NCI-H2029 treated with DMSO at 0.1 percent for 48 hours (cell line): ENCODE measurements around the gene OSBPL10.
"Not testable (repeated sequence)": the region's sequence is repeated elsewhere in the genome, so short reads cannot be mapped to it uniquely, and the experiment has no call there.

ENCODE experiments used
- DNase-seq: peaks from one replicate; lab custom pipeline; 2025; lab: John Stamatoyannopoulos, UW

The OSBPL10 gene

DNA sequence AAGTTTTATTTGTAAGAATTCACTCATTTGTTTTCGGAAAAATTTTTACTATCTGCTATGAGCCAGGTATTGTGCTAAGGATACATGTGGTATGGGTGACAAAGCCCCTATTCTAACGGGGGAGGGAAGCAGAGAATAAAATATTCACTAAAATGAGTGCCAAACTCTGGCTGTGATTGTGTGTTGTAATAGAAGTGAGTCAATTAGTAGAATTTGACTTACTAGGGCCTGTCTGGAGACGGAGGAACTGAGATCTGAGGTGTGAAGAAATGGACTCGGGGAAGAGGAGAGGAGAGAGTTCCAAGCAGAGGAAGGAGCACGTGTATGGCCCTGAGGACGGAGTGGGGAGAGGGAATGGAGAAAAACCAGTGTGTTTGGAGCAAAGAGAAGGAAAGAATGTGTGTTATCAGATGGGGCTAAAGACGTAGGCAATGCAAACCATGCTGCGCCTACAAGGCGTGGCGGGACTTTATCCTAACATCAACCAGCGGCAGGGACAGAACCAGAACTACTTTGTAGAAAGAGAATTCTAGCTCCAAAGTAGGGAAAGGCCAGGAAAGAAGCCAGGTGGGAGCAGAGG, 89.1 kb downstream of the OSBPL10 start:
- DNase-seq = no peak

DNA sequence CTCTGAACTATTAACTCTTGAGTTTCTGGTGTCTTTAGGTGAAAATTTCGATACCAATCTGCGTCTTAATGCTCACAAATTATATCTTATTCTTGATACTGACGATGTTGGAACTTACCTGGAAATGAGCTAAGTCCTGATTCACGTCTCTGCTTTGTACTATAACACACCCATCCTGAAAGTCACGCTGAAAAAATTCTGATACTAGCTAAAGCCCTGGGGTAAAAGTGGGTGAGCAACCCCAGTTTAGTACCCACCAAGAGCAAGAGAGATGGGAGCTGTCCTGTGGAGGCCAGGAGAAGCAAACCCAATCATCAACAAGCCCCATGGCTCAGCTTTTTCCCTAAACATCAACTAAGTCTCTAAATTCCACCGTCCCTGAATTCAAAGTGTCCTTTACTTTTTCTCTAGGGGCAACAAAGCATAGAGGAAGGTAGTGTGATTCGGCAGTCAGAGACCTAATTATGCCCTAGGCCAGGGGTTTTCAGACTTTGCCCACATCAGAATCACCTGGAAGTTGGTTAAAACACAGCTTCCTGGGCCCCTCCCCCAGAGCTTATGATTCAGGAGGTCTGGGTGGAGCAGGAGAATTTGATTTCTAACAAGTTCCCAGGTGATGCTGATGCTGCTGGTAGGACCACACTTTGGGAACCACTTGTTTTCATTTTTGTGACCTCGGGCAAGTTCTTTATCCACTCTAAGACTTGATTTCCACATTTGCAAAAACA, 90.2 kb downstream of the OSBPL10 start:
- DNase-seq = no peak

DNA sequence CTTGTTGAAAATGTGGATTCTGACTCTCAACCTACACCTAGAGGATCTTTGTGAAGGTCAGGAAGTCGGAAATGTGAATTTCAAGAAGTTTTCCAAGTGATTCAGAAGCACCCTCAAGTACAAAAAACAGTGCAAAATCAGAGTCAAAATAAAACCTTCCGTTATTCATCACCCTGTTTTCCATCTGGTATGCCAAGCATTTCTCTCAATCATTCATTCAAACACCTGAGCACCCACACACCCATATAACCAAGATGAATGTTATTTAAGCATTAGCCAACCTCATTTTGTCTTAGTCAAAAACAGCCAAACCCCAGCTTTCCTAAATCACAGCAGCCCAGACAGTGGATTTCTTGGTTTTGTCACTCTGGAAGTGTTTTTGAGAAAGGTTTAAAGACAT, 91.1 kb downstream of the OSBPL10 start:
- DNase-seq = no peak

DNA sequence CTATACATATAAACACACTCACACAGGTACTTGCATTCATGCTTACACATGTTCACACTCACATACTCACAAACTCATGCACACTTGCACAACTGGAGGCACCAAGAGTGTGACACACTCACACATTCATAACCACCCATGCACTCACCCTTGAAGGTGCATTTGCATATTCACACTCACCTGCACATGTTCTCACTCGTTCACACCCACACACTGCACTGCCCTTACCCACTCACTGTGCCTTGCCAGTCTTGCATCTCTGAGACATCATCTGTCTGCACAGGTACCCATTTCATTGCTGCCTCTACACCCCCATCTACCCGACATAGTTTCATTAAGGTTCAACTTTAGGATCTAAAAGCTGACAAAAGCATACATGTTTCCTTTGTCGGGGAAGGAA, 95.8 kb downstream of the OSBPL10 start:
- DNase-seq = no peak

DNA sequence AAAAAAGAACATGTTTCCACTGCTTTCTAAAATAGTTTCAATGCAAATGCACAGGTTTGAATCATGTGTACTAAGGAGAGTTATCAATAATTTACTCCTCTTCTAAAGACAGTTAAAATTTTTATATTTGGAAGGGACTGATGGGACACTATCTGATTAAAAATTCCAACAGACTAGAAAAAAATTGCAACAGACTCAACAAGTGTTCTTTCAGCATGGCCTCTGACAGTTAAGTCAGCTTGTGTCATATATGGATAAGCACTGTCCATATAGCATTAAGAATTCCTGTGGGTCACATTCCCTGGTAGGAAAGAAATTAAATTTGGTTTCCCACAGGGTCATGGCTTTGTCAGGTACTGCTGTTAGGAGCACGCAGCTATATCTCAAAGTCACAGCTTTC, 96.8 kb downstream of the OSBPL10 start:
- DNase-seq = no peak

DNA sequence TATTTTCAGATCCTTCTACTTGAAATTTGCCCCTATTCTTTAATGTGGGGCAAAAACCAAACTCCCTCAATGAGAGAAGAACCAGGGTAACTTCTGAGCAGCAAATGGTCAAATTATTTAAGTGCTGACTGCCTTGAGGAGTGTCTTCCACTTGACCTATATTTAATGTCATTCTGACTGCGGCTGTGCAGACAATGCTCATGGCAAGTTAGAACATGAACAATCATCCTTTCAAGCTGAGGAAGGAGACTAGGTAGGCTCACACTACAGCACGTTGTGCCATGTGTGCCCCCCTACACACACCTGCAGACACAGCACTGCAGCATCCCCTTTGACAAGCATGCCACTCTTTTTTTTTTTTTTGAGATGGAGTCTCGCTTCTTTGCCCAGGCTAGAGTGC, 98.2 kb downstream of the OSBPL10 start:
- DNase-seq = no peak

DNA sequence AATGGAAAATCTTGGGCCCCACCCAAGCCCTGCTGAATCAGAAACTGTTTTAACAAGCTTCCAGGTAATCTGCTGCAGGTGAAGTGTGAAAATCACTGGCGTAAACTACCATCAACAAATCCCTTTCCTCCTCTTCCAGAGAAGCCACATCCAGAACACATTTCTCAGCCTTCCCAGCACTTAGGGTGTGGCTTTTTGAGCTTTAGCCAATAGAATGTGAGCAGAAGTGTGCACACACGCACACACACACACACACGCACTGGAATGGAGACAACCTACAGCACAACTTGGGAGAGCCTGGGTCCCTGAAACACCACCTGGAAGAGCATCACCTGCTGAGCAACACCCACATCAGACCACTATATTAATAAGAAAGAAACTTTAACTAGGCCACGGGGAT, 98.6 kb downstream of the OSBPL10 start:
- no peak for DNase-seq

DNA sequence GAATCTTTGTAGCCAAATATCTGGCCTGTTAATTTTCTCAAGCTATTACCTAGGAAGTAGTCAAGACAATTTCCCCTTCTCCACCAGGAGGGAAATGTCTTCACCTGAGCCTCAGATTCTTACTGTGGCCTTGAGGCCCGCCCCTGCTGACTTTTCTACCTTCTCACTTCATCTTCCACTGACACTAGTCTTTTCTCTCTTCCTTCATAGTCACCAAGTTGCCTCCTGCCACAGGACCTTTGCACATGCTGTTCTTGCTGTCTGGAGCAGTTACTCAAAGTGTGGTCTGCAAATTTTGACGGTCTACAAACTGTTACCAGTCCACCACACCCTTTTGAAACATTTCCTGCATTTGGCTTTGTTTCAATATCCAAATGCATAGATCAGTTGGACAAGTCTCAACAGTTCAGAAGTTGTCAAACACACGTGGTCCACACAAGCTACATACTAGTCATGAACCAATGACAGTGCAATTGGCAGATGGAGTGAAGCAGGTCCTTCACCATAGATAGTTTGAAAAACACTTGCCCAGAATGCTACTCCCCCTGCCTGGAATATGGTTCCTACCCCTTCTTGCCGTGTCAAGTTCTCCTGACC, 100.5 kb downstream of the OSBPL10 start:
- no peak for DNase-seq

DNA sequence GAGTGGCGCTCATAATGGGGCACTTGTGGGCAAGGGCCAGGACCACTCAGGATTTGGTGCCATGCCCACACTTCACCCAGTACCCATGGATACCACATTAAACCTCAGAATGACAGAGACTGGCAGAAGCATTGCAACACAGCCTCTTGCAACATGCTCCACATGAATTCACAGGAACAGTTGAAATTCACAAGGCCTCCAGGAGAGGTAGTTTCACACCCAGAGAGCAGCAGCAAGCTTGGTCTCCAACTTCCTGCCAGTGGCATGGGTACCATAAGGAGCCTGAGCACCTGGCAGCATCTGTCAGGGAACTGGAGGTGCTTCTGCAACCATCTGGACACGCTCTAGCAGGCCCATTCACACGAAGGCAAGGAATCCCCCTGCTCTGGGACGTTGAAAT, 101.0 kb downstream of the OSBPL10 start:
- no peak for DNase-seq

DNA sequence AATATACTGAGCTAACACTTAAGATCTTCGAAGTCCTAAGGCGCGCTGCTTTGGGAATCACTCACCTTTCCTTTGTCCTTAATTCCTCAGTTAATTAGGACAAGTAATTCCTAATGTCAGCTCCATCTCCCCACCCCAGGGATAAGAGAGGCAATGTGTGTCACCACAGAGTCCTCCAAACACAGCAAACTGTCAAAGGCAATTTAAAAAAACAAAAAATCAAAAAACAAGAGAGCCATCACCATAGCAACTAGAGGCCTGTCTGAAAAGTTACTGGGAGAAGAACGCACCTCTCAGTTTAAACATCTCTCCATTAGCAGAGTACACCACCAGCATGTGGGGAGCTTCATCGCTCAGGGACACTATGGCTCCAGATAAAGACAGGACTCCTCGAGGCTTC, 101.7 kb downstream of the OSBPL10 start:
- DNase-seq = no peak

DNA sequence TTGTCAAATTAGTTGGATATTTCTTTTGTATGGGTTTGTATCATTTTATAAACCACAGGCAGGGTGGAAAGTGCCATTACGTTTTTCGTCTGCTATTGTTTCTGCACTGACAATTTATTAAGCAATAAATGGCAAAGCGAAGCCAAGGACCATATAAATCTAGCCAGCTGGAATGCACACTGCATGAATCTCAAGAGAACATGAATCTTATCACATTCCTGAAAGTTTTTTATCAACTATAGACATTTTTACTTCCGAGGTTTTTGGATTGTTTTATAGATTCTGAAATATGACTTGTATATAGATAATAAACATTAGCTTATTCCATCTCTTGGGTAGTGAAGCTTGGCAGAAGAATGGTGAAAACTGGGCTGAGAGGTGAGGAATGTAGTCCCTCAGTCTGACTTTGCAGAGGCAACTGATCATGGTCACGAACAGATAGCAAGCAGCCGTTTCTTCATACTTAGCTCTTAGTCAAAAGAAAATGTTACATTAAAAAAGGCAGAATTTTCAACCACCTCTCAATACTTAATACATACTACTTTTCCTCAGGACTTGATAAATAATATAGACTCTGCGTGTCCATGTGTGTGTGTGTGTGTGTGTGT, 102.7 kb downstream of the OSBPL10 start:
- no peak for DNase-seq

DNA sequence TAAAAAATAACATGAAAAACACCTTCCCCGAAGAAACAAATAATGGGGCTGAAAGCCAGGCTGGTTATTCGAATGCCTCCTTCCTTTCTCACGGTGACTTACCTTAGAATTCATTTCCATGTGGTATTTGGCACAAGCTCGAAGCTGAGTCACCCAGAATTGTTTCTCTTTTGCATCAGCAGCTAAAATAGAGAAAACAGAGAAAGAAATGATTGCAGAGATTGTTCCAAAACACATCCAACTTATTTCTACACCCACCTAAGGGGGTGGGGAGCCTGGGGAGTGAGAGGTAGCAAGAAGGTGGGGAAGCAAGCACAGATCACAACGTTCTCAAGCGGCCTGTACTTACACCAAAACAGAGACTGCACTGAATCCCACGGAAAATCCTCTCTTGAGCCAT, 104.7 kb downstream of the OSBPL10 start:
- DNase-seq = no peak

DNA sequence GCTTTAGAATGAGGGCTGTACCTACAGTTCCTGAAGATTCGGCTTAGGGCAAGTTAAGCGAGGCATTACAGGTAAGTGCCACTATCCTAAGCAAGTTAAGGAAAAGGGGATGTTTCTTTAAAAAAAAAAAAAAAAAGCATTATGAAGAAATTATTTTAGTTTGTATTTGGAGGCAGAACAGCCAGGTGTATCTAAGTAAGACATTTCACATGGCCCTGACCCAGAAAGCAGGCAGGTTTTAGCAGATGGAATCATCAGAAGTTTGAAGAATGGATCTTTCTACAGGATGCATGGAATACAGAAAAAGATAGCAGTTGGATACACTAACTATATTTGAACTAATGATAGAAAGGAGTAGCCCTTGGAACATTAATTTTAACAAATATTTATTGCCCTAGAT, 105.6 kb downstream of the OSBPL10 start:
- no peak for DNase-seq

DNA sequence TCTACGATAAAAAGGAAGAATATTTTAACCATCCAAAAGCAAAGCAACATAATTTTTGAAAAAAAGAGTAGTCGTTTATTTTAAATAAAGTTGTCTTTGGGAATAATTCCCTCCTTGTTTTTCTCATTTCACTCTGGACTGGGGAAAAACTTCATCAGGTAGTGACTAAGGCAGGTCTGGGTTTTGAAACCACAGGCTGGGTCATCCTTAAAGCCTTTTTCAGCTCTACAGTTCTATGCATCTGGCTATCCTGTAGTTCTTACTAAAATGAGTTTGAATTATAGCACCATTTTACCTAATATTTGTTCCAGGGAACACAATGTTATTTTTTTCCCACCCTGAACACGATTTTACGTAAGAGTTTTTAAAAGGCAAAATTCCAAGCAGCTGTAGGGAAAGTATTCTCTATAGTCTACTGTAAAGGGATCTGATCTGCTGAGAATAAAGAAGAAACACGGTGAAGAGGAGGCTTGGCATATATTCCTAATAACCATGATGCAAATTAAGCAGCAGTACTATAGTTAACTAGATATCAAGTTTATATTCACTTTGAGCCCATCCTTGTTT, 107.7 kb downstream of the OSBPL10 start:
- no peak for DNase-seq

DNA sequence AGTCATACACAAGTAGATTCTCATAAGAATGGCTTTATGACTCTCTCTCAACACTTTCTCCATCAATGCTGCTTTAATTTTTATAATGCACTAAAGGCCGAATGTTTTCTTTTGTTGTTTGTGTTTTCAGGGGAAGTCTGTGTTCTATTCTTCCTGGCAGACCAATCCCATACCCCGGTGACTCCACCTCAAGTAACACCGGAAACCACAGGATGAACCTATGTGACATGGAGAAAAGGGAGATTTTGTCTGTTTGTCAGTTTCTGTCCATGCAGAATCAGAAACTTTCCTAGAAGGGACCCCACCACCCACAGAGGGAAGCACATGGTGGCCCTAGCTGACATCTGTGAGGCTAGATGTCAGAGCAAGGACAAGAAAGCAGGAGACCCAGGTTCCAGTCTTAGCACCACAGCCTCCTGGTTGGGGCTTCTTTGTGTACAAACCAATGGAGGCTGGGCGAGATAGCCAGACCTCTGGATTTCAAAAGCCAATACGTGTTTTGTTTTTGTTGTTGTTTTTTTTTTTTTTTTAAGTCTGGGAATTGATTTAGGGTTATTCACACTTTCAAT, 109.0 kb downstream of the OSBPL10 start:
- no peak for DNase-seq

DNA sequence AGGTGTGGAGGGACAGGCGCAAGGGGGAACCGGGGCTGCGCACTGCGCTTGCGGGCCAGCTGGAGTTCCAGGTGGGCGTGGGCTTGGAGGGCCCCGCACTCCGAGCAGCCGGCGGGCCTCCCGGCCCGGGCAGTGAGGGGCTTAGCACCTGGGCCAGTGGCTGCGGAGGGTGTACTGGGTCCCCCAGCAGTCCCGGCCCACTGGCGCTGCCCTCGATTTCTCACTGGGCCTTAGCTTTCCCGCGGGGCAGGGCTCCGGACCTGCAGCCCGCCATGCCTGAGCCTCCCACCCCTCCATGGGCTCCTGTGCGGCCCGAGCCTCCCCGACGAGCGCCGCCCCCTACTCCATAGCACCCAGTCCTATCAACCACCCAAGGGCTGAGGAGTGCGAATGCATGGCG, 111.0 kb downstream of the OSBPL10 start:
- not testable (repeated sequence) for DNase-seq

DNA sequence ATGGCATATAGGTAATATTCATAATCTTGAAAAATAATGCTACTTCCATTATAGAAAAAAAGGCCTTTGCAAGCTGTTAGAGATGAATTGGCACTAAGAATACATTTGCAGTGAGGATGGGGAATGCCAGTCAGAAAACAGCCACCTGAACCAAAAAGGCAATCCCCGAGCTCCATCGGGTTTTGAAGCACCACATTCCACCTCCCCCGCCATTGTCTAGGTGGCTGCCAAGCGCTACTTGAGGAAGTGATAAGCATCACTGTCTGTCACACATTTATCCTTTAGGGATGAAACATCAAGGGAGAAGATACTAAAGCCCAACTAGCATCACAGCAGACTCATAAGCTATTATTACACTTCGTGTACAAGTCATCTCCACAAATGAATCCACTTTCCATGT, 112.8 kb downstream of the OSBPL10 start:
- DNase-seq = peak; percentile 19

DNA sequence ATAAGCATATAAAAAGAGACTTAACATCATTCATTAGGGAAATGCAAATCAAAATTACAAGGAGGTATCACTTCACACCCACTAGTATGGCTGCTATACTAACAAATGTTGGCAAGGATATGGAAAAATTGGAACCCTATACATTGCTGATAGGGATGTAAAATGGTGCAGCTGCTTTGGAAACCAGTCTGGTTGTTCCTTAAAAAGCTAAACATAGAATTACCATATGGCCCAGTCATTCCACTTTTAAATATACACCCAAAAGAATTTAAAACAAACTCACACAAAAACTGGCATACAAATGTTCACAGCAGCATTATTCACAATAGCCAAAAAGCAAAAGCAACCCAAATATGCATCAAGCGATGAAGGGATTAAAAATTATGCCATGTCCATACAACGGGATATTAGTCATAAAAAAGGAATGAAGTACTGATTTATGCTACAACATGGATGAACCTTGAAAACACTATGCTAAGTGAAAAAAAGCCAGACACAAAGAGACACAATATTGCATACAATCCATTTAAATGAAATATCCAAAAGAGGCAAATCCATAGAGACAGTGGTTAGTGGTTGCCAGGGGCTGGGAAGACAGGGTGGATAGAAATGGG, 118.3 kb downstream of the OSBPL10 start:
- no peak for DNase-seq

DNA sequence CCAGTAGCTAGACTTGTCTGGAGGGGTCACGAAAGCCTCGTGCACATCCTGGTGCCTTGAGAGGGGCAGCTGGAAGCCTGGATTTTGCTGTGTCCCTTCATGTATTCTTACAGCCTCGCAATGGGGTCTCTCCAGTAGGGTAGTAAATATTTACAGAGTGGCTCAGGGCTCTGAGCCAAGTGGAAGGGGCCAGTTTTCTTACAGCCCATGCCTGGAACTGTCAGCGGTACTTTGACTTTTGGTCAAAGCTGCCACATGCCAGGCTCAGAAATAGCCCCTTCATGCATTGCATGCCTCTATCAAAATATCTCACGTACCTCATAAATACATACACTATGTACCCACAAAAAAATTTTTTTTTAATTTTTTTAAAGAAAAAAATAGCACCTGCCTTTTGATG, 119.2 kb downstream of the OSBPL10 start:
- no peak for DNase-seq

DNA sequence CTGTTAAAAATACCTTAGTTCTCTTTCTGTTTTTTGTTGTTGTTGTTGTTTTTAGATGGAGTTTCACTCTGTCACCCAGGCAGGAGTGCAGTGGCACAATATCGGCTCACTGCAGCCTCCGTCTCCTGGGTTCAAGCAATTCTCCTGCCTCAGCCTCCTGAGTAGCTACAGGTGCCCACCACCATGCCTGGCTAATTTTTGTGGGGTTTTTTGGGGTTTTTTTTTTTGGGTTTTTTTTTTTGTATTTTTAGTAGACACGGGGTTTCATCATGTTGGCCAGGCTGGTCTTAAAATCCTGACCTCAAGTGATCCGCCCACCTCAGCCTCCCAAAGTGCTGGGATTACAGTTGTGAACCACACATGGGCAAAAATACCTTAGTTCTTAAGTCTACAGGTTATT, 120.4 kb downstream of the OSBPL10 start:
- DNase-seq = not testable (repeated sequence)

DNA sequence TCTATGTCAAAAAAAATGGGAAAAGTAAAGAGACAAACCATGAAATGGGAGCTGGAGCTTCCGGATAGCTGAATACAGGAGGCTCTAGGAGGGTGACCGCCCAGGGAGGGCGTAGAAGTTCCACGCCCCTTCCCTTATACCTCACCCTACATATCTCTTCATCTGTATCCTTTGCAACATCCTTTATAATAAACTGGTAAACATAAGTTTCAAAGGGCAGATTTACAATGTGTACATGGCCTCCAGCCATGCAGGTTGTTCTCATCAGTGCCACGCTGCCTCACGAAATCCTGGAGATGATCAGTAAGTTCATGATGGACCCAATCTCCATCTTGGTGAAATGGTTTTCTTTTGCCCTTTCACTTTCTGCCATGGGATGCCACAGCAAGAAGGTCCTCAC, 121.8 kb downstream of the OSBPL10 start:
- no peak for DNase-seq

DNA sequence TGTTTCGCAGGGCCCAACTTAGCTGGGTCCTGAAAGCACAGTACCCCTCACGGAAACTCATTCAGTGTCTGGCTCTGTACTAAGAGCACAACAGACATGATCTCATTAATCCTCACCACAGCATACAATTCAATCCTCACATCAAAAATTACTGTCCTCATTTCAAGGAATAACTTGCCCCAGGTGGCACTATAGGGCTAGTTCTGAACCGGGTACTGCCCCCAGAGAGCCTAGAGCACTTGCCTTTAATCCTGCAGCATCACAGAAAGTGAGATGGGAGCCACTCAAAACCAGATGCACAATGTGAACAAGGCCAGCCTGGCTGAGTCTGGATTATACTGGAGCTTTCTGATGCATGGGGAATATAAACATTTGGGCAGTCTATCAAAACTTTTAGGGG, 122.6 kb downstream of the OSBPL10 start:
- DNase-seq = no peak
